NCI-H1105 (cell line): Measurements from ENCODE around the gene CARS2.
"Not testable (repeated sequence)": the region's sequence is repeated elsewhere in the genome, so short reads cannot be mapped to it uniquely, and the experiment has no call there.

Source experiments
- DNase-seq: peaks from one replicate; lab custom pipeline; 2025; lab: John Stamatoyannopoulos, UW

CARS2 gene

GRCh38 chr13:110616103-110617101, 89.5 kb downstream of the CARS2 start:
- no peak for DNase-seq

DNA sequence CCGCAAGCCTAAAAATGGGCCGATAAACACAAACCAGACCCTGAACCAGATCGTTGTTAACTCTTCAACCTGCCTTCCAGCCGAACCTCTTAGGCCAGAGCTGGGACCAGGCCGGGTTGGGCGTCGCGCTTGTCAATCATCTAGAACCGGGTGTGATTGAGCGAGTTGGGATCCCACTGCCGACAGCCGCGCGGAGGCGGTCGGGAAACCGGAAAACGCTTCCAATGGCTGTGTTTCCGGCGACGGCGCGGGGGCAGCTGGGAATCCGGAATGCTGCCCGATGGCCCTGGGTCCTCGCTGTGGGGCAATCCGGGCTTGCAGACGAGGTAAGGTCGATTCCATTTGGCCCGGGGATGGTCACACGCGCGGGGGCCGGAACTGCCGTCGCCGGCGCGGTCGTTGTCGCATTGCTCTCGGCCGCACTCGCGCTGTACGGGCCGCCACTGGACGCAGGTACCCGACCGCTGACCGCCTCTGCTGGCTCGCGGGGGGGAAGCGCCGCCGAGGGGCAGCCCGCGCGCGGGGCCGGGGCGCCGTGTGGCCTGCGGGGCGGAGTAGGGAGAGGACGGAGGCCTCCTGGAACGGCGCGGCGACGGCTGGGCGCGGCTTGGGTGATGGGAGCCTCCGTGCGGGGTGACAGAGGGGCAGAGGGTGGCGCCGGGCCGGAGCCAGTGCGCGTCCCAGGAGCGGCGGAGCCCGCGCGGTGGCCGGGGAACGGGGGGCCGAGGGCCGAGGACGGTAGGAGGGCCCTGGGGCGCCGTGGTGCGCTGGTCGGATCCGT, 90.4 kb downstream of the CARS2 start, which contains the start of gene NAXD:
NAXD (plus strand) TSS at position 224 of the 781 bp plus-strand sequence; CDS start at position 281, 57 bp downstream.
- DNase-seq: peak; percentile 97

- no peak for DNase-seq
These were observed 91.0 kb downstream of the CARS2 start for GRCh38 chr13:110615005-110615321.

GRCh38 chr13:110610955-110611595, 94.8 kb downstream of the CARS2 start:
- DNase-seq: no peak

GRCh38 chr13:110607675-110608224, 98.2 kb downstream of the CARS2 start:
- DNase-seq: no peak

DNA sequence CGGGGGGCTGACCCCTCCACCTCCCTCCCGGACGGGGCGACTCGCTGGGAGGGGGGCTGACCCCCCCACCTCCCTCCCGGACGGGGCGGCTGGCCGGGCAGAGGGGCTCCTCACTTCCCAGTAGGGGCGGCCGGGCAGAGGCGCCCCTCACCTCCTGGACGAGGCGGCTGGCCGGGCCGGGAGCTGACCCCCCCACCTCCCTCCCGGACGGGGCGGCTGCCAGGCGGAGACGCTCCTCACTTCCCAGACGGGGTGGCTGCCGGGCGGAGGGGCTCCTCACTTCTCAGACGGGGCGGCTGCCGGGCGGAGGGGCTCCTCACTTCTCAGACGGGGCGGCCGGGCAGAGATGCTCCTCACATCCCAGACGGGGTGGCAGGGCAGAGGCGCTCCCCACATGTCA, 99.6 kb downstream of the CARS2 start:
- not testable (repeated sequence) for DNase-seq

DNA sequence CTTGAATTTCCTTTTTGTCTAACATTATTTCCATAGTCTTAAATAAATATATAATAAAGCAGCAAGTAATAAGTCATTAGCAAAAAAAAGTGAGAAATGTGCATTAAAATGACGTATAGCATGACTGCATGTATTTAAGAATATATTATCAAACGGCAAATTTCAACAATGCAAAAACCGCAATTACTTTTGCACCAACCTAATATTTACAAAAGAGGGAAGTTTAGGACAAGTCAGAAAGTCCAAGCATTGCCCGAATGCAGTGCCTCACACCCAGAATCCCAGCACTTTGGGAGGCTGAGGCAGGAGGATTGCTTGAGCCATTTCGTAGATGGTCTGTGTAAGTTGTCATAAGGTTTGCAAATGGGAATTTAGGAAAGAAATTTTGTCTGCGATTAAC, 100.8 kb downstream of the CARS2 start:
- DNase-seq: no peak

DNA sequence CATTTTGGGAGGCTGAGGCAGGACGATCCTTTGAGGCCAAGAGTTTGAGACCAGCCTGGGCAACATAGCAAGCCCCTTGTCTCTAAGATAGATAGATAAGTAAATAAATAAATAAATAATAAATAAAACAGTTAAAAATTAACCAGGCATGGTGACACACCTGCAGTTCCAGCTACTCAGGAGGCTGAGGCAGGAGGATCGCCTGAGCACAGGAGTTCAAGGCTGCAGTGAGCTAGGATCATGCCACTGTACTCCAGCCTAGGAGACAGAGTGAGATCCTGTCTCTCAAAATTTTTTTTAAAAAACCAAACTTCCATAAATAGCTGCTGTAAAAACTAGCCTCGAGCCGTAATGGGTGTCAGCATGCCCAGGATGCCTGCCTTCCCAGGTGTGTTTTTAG, 104.9 kb downstream of the CARS2 start:
- DNase-seq: no peak

DNA sequence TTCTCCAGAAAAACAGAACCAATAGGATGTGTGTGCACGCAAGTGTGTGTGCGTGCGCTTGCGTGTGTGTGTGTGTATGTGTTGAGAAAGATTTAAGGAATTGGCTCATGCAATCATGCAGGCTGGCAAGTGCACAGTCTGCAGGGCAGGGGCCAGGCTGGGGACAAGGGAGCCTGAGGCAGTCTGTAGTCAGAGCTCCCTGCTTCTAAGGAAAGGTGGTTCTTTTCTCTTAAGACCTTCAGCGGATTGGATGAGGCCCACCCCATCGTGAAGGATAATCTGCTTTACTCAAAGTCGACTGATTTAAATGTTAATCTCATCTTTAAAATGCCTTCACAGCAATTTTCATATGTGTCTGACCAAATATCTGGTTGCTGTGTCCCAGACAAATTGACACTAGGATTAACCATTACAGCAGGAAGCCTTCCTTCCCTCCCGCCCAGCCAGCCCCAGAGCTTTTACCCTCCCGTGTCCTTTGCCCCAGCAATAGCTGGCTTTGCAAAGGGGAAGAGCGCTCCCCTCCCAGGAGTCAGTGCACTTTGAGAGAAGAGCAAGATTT, 105.6 kb downstream of the CARS2 start:
- DNase-seq: no peak

DNA sequence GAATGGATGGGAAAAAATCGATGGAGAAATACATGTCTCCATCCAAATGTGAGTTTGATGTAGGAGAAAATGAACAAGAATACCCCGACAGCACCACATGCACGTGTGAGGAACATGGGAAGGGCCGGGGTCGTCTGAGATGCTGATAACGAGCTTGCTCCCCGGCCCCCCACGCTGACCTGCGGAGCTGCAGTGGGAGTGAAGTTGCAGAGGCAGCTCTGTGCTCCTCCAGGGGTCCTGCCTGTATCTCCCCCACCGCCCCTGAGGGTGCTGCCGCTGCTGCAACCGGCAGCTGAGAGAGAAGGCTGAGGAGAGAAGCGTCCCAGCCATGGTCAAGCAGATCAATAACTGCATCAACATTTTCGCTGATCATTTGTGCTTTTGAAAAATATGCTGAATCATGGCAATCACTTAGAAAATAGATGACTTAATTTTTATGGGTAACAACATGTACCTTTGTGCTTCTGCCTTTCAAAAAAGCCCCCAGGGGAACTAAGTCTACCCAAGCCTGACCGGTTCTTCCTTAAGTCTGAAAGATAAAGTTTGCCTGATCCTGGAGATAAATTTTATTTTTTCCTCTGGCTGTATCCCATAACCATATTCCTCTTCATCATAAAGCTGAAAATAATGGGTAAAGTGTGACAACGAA, 108.8 kb downstream of the CARS2 start:
- no peak for DNase-seq

DNA sequence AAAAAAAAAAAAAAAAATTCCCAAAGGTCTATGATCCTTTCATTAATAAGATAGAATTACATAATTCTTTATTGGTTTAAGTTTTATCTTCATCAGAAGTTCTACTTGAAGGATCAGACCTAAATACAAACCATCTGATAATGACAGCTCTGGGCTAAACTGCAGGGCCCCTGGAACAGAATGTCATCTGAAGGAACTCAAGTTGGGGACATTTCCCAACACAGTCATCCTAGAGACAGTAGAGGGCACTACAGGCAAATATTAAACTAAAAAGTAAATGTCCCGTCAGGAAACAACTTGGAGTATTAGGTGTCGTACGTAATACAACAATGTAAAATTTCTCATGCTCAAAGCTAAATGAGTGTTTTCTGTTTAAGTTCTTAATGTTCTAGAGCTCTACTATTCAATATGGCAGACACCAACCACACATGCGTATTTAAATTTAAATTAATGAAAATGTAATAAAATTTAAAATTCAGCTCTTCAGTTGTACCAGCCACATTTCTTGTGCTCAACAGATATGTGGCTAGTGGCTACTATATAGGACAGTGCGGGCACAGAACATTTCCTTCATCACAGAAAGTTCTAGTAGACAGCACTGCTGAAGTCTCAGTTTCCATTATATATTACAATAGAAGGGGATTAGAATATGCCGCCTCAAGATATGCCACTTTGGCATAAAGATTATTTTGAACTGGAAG, 112.3 kb downstream of the CARS2 start:
- peak; percentile 54 for DNase-seq

DNA sequence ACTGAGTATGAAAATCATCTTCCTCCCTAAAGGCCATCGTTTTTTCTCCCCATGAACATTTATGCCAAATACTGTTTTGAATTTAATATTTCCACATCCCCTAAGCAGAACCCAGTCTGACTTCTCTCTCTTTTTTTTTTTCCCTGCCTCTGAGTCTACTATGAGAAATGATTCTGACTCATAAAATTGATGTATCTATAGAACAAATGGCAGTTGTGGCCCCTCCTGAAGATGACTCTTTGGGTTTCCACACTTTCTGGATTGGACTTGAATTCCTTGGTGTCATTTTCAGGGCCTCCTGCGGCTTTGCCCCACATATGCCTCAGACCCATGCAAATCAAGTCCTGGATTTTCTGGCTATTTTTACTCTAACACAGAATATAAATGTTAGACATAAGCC, 113.3 kb downstream of the CARS2 start:
- no peak for DNase-seq
